Osteoblast (primary cell): ENCODE results near the gene GSN. TPM values are rescaled to one million over a fixed set of nuclear protein-coding genes. Genes with fewer than 3 reads are reported as not detected.
A peak's percentile ranks its signal among the peaks of the same experiment; 100 is the strongest.

Experiments
- DNase-seq: peaks from one replicate; pipeline ENCODE4 v3.0.0; 2011; ENCODE audit warnings: low spot score, mixed read lengths; ENCODE audit not compliant: insufficient read length; ENCODE audit errors: missing footprints
- H2AFZ ChIP-seq: 2 replicates; pipeline ENCODE4 v1.6.0; 2011; ENCODE audit warnings: mild to moderate bottlenecking, low read length
- H3K27ac ChIP-seq: 2 replicates; pipeline ENCODE4 v1.5.1; 2011; ENCODE audit warnings: mild to moderate bottlenecking, low read depth, low read length, moderate library complexity
- H3K27me3 ChIP-seq: 2 replicates; pipeline ENCODE4 v1.6.0; 2012; ENCODE audit warnings: mild to moderate bottlenecking, control low read depth, inconsistent platforms, low read length, moderate library complexity; ENCODE audit not compliant: insufficient read depth
- H3K36me3 ChIP-seq: 2 replicates; pipeline ENCODE4 v1.5.1; 2011; ENCODE audit warnings: mild to moderate bottlenecking, low read length, control low read depth, moderate library complexity; ENCODE audit not compliant: insufficient read depth
- H3K4me1 ChIP-seq: 2 replicates; pipeline ENCODE4 v1.5.1; 2011; ENCODE audit warnings: mild to moderate bottlenecking, low read length, control low read depth, moderate library complexity; ENCODE audit not compliant: insufficient read depth
- H3K4me2 ChIP-seq: 2 replicates; pipeline ENCODE4 v1.6.0; 2011; ENCODE audit warnings: mild to moderate bottlenecking, low read length; ENCODE audit not compliant: insufficient read depth
- H3K4me3 ChIP-seq: fragments of 200-600 bp; sonication (generic); 3 replicates; pipeline ENCODE4 v1.5.1; 2012; ENCODE audit warnings: mild to moderate bottlenecking, low read length, inconsistent platforms; ENCODE audit not compliant: insufficient read depth
- H3K79me2 ChIP-seq: 2 replicates; pipeline ENCODE4 v1.6.0; 2012; ENCODE audit warnings: mild to moderate bottlenecking, low read length, control low read depth, inconsistent platforms; ENCODE audit not compliant: insufficient read depth
- H3K9me3 ChIP-seq: 2 replicates; pipeline ENCODE4 v1.5.1; 2011; ENCODE audit warnings: low read depth, low read length, control low read depth
- H4K20me1 ChIP-seq: 2 replicates; pipeline ENCODE4 v1.6.0; 2012; ENCODE audit warnings: mild to moderate bottlenecking, low read length, control low read depth; ENCODE audit not compliant: insufficient read depth
- total RNA-seq: library from RNA; depleted of rRNA; stranded (reverse); fragments of >200 nt; gene quantifications from 2 replicates; pipeline ENCODE4 v1.2.3, GENCODE V29; 2012
- TF ChIP-seq, protein P1 (sequence below): IDR thresholded peaks from 2 replicates; pipeline ENCODE4 v1.5.1; 2011; ENCODE audit warnings: mild to moderate bottlenecking, low read depth, low read length, moderate library complexity; ENCODE audit errors: extremely low read depth

The GSN gene
- total RNA-seq, 1 donor = 372 TPM

DNA sequence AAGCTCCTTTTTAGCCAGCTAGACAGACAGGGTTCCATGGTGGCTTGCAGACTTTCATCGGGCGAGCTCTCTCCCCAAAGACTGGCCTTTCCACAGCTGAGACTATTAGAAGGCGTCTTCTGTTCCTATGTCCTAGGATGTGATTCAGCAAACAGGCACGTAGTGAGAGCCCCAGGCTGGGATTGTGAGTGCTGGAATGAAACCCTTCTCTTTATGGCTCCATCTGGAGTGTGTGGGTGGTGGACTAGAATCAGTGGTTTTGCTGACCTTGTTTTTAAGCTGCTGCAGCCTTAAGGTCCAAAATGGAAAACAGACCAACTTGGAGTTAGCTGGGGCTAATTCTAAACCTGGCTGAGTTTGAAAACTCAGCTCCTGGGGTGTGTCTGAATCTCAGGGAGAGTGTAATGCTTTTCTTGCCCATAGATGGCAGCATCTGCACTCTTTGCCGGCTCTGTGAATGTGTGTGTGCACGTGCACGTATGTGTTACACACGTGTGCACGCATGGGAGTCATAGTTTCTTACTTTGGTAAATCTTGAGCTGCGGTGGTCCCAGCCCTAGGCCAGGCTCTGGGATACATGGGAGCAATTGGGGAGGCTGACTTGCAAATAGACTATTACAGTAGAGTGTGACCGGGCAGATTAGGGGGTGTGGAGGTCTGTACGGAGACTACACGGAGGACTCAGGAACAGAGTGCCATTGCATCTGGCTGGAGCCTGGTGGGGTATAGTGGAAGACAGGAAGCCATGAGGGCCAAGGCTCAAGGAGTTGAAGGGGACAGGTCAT, 10.7 kb downstream of the GSN start:
- H3K4me3 ChIP-seq = peak overlapping the region; percentile 50
- H3K9me3 ChIP-seq = no peaks in the 10 kb centered on the region
- TF ChIP-seq, protein P1, sequence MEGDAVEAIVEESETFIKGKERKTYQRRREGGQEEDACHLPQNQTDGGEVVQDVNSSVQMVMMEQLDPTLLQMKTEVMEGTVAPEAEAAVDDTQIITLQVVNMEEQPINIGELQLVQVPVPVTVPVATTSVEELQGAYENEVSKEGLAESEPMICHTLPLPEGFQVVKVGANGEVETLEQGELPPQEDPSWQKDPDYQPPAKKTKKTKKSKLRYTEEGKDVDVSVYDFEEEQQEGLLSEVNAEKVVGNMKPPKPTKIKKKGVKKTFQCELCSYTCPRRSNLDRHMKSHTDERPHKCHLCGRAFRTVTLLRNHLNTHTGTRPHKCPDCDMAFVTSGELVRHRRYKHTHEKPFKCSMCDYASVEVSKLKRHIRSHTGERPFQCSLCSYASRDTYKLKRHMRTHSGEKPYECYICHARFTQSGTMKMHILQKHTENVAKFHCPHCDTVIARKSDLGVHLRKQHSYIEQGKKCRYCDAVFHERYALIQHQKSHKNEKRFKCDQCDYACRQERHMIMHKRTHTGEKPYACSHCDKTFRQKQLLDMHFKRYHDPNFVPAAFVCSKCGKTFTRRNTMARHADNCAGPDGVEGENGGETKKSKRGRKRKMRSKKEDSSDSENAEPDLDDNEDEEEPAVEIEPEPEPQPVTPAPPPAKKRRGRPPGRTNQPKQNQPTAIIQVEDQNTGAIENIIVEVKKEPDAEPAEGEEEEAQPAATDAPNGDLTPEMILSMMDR = peak; percentile 89
- H3K36me3 ChIP-seq = peaks cover 3% of the 10 kb centered on the region
- H3K27me3 ChIP-seq = no peaks in the 10 kb centered on the region
- H4K20me1 ChIP-seq = peaks cover 34% of the 10 kb centered on the region
- H3K4me2 ChIP-seq = peak overlapping the region; percentile 82
- peak; percentile 82 for DNase-seq
- H3K4me1 ChIP-seq = peaks cover 95% of the 10 kb centered on the region
- peak overlapping the region; percentile 84 for H3K27ac ChIP-seq
- peaks cover 69% of the 10 kb centered on the region for H3K79me2 ChIP-seq
- no peak overlapping the region for H2AFZ ChIP-seq

DNA sequence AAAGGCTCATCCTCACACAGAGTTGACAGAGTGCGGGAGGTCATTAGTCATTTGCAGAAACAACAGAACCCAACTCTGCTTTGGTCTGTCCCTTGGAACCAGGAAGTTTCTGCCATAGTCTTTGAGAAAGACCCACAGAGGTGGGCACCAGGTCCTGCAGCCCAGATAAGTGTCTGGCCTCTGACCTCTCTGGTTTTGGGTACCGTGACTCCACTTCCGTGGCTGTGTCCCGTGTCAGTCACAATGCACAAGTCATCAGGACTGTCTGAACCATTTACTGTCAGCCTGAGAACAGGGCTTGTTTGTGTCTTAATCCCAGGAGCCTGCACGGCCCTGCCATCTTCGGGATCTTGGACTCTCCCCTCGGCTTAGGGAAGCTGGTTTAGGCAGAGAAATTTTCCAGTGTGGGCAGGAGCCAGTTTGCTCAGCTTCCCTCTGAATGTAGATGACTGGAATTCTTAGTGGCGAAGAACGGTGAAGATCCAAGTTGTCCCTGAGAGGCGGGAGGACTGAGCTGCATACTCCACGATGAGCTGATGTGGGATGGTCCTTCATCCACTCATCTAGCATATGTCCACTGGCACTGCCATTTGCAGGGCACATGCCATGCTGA, 11.9 kb downstream of the GSN start:
- no peak for DNase-seq
- Histone ChIP-seq H3K4me1 (peaks cover 84% of the 10 kb centered on the region), H3K27me3 (no peaks in the 10 kb centered on the region), H3K27ac (peak overlapping the region; percentile 84), H2AFZ (no peak overlapping the region), H3K4me3 (no peak overlapping the region), H3K4me2 (peak overlapping the region; percentile 82), H4K20me1 (peaks cover 34% of the 10 kb centered on the region), H3K36me3 (peaks cover 6% of the 10 kb centered on the region), H3K79me2 (peaks cover 69% of the 10 kb centered on the region), H3K9me3 (no peaks in the 10 kb centered on the region)
- TF ChIP-seq, protein P1 = no peak

DNA sequence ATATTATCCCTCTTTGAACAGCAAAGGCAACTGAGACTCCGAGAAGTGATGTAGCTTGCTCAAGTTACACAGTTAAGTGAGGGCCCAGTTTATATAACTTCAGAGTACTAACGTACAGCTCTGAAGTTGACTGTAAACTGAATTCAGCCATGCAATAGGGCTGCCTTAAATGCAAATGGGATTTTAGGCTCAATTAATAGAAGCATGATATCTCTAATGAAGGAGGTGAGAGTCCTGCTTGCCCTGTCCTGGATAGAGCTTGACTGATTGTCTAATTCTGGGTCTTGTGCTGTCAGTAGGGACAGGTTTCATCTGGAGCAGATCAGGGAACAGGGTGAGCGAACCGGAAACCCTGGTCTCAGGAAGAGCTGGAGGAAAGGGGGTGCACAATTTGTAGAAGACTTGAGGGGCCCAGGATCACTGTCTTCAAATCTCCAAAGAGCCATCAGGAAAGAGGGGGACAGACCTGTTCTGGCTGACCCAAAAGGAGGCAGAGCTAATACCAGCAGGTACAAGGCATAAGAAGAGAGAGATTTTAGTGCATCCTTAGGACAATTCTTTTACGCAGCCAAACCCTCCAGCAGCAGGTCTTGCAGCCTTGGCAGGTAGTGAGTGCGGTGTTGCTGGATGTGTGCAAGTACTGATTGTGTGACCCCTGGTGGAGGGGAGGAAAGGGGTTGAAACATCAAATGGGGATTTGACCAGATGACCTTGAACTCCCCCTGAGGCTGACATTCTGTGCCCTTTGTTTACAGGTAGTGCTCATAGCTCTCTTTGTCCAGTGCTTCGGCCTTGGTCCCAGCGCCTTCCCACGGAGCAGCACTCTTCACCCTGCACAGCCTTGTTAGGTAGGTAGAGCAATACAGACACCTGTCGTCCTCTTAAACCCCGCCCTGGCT, 13.0 kb downstream of the GSN start:
- H3K4me2 ChIP-seq = no peak overlapping the region
- H3K4me3 ChIP-seq = no peak overlapping the region
- H4K20me1 ChIP-seq = peaks cover 34% of the 10 kb centered on the region
- no peak for DNase-seq
- H3K79me2 ChIP-seq = peaks cover 68% of the 10 kb centered on the region
- no peaks in the 10 kb centered on the region for H3K27me3 ChIP-seq
- no peak overlapping the region for H2AFZ ChIP-seq
- TF ChIP-seq, protein P1 = no peak
- peaks cover 12% of the 10 kb centered on the region for H3K36me3 ChIP-seq
- peak overlapping the region; percentile 78 for H3K27ac ChIP-seq
- peaks cover 84% of the 10 kb centered on the region for H3K4me1 ChIP-seq
- no peaks in the 10 kb centered on the region for H3K9me3 ChIP-seq
